ENCODE measurements around the gene SLC16A1.
"Not testable (repeated sequence)": the region's sequence is repeated elsewhere in the genome, so short reads cannot be mapped to it uniquely, and the experiment has no call there.

The SLC16A1 gene

GRCh38 chr1:112985123-112985522 is 29.1 kb upstream of the SLC16A1 start:
- POLR2A ChIA-PET, result no interaction called here
- TF ChIP-seq ELF4 (IDR thresholded peaks at IDR 0.05) (no peak), ARNT (IDR thresholded peaks at IDR 0.05) (no peak), L3MBTL2 (conservative IDR thresholded peaks at IDR 0.05) (no peak), FOXM1 (IDR thresholded peaks at IDR 0.05; ENCODE audit: borderline replicate concordance) (no peak), CTBP1 (IDR thresholded peaks at IDR 0.05; ENCODE audit: borderline replicate concordance) (no peak), SP1 (IDR thresholded peaks at IDR 0.05) (no peak), BHLHE40 (IDR thresholded peaks at IDR 0.05; ENCODE audit: borderline replicate concordance) (no peak), LEF1 (IDR thresholded peaks at IDR 0.05; ENCODE audit: borderline replicate concordance) (no peak), SUZ12 (IDR thresholded peaks at IDR 0.05) (no peak), ZNF384 (IDR thresholded peaks at IDR 0.05) (no peak), NFRKB (IDR thresholded peaks at IDR 0.05) (no peak), FOXK2 (IDR thresholded peaks at IDR 0.05) (no peak), PKNOX1 (IDR thresholded peaks at IDR 0.05) (no peak), TARDBP (IDR thresholded peaks at IDR 0.05) (no peak), FOXA1 (IDR thresholded peaks at IDR 0.05) (no peak), HDGF (IDR thresholded peaks at IDR 0.05; ENCODE audit: borderline replicate concordance) (no peak)
- CTCF ChIA-PET, result no interaction called here
- no peak for DNase-seq (ENCODE audit: extremely low spot score)

GRCh38 chr1:112983537-112984131 is 27.6 kb upstream of the SLC16A1 start:
- POLR2A ChIA-PET, result no interaction called here
- no peak for DNase-seq (ENCODE audit: extremely low spot score)
- TF ChIP-seq SUZ12 (IDR thresholded peaks at IDR 0.05), result no peak
- TF ChIP-seq LEF1 (IDR thresholded peaks at IDR 0.05; ENCODE audit: borderline replicate concordance), result no peak
- TF ChIP-seq BHLHE40 (IDR thresholded peaks at IDR 0.05; ENCODE audit: borderline replicate concordance), result no peak
- CTCF ChIA-PET, result no interaction called here

GRCh38 chr1:112982853-112983536 is 27.0 kb upstream of the SLC16A1 start:
- TF ChIP-seq TARDBP (IDR thresholded peaks at IDR 0.05) (no peak), ELF4 (IDR thresholded peaks at IDR 0.05) (no peak), LEF1 (IDR thresholded peaks at IDR 0.05; ENCODE audit: borderline replicate concordance) (no peak), NFRKB (IDR thresholded peaks at IDR 0.05) (no peak)
- POLR2A ChIA-PET, result no interaction called here

GRCh38 chr1:112982328-112982727 is 26.3 kb upstream of the SLC16A1 start:
- TF ChIP-seq BHLHE40 (IDR thresholded peaks at IDR 0.05; ENCODE audit: borderline replicate concordance), result no peak
- TF ChIP-seq LEF1 (IDR thresholded peaks at IDR 0.05; ENCODE audit: borderline replicate concordance), result no peak
- no peak for TF ChIP-seq FOXM1 (IDR thresholded peaks at IDR 0.05; ENCODE audit: borderline replicate concordance)
- TF ChIP-seq CTBP1 (IDR thresholded peaks at IDR 0.05; ENCODE audit: borderline replicate concordance), result no peak
- no peak for TF ChIP-seq SP1 (IDR thresholded peaks at IDR 0.05)
- TF ChIP-seq SUZ12 (IDR thresholded peaks at IDR 0.05), result no peak
- ChIA-PET CTCF (no interaction called here), POLR2A (no interaction called here)
- DNase-seq (ENCODE audit: extremely low spot score), result no peak

More at GRCh38 chr1:112982853-112983536, 27.0 kb upstream of the SLC16A1 start:
- DNase-seq (ENCODE audit: extremely low spot score), result no peak
- CTCF ChIA-PET, result no interaction called here

- POLR2A ChIA-PET; DNase-seq (ENCODE audit: extremely low spot score); CTCF ChIA-PET: not testable (repeated sequence)
Measured at GRCh38 chr1:112981834-112982233, 25.8 kb upstream of the SLC16A1 start.

- POLR2A ChIA-PET, result no interaction called here
- CTCF ChIA-PET, result no interaction called here
Measured at GRCh38 chr1:112981426-112981825, 25.4 kb upstream of the SLC16A1 start.

GRCh38 chr1:112975336-112975735 is 19.3 kb upstream of the SLC16A1 start:
- TF ChIP-seq FOXM1 (IDR thresholded peaks at IDR 0.05; ENCODE audit: borderline replicate concordance), result no peak
- TF ChIP-seq SP1 (IDR thresholded peaks at IDR 0.05), result no peak
- no peak for TF ChIP-seq PKNOX1 (IDR thresholded peaks at IDR 0.05)
- no peak for TF ChIP-seq NFRKB (IDR thresholded peaks at IDR 0.05)
- TF ChIP-seq L3MBTL2 (conservative IDR thresholded peaks at IDR 0.05), result no peak
- no peak for TF ChIP-seq CTBP1 (IDR thresholded peaks at IDR 0.05; ENCODE audit: borderline replicate concordance)
- TF ChIP-seq LEF1 (IDR thresholded peaks at IDR 0.05; ENCODE audit: borderline replicate concordance), result no peak
- no peak for TF ChIP-seq HDGF (IDR thresholded peaks at IDR 0.05; ENCODE audit: borderline replicate concordance)
- TF ChIP-seq FOXK2 (IDR thresholded peaks at IDR 0.05), result no peak
- CTCF ChIA-PET, result interaction anchor here (0.6 kb wide), 1 partner anchor 18 kb away, joined by 4 read pairs; no protein-coding TSS in a partner anchor
- POLR2A ChIA-PET, result interaction anchor here (1.2 kb wide), 1 partner anchor 19 kb away, joined by 5 read pairs; the partner anchor contains the start of gene SLC16A1
- no peak for DNase-seq (ENCODE audit: extremely low spot score)

More at GRCh38 chr1:112981426-112981825, 25.4 kb upstream of the SLC16A1 start:
- no peak for TF ChIP-seq NFRKB (IDR thresholded peaks at IDR 0.05)
- TF ChIP-seq FOXM1 (IDR thresholded peaks at IDR 0.05; ENCODE audit: borderline replicate concordance), result no peak
- TF ChIP-seq ZNF384 (IDR thresholded peaks at IDR 0.05), result no peak
- TF ChIP-seq PKNOX1 (IDR thresholded peaks at IDR 0.05), result no peak
- TF ChIP-seq ELF4 (IDR thresholded peaks at IDR 0.05), result no peak
- TF ChIP-seq SP1 (IDR thresholded peaks at IDR 0.05), result no peak
- no peak for DNase-seq (ENCODE audit: extremely low spot score)

Data from HEK293T (cell line).